Measurements from ENCODE around the gene LGALS9.

LGALS9 gene

DNA sequence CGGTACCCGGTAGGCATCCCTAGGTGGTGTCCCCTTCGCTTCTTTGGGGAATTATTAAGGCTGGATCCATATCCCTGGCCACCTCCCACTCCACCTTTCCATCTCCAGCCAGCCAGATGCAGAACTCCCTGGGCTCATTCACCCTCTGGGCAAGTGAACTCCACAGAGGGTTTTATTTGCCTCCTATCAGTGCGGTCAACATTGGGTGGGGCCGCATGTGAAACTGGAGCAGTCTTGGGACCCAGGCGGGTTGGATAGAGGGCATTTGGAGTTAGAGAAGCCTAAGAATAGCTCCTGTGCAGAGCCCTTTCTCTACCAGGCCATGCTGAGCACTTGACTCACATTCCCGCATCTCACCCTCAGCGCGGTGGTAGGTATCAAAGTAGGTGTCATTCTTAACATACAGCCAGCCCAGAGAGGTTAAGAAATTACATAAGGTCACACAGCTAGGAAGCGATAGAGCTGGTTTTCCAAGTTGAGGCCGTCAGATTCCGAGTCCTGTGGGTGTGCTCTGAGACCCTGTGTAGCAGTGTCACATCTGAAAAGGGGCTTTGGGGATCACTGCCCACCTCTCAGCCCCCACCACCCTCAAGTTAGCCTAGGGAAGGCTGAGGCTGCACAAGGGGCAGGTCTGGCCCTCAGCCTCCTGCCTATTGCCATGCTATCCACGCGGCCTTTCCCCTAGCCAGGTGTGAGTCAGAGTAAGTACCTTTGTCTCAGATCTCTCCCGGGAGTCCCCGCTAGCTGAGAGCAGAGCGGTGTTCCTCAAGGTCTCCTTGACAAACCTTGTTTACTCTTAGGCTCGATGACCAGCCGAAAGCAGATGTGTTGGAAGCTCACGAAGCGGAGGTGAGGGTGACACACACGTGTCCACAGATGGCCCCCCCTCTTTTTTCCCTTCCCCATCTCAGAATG, 26.9 kb upstream of the LGALS9 start:
- DNase-seq, result no peak

DNA sequence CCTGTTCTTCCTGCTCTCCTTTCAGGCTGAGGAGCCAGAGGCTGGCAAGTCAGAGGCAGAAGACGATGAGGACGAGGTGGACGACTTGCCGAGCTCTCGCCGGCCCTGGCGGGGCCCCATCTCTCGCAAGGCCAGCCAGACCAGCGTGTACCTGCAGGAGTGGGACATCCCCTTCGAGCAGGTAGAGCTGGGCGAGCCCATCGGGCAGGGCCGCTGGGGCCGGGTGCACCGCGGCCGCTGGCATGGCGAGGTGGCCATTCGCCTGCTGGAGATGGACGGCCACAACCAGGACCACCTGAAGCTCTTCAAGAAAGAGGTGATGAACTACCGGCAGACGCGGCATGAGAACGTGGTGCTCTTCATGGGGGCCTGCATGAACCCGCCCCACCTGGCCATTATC, 25.6 kb upstream of the LGALS9 start:
- no peak for DNase-seq

DNA sequence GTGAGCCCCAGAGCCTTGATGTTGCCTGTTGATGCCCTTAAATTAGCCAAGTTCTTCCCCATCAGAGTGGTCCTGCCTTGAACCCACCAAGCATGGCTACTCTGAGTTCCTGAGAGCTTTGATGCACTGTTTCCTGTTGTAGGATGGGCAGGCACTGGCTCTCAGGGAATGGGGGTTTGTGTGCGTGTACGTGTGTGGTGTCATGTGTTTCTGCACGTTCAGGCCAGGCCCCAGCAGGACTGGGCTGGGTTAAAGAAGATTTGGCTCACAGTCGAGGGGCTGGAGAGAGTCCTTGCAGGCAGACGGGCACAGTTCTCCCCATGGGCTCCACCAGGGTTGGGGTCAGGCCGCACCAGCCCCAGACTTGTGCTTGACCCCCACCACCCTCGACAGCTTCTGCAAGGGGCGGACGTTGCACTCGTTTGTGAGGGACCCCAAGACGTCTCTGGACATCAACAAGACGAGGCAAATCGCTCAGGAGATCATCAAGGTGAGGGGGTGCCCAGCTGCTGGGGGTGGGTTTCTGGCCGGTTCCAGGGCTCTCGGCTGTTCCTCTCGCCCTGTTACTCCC, 23.4 kb upstream of the LGALS9 start:
- no peak for DNase-seq

DNA sequence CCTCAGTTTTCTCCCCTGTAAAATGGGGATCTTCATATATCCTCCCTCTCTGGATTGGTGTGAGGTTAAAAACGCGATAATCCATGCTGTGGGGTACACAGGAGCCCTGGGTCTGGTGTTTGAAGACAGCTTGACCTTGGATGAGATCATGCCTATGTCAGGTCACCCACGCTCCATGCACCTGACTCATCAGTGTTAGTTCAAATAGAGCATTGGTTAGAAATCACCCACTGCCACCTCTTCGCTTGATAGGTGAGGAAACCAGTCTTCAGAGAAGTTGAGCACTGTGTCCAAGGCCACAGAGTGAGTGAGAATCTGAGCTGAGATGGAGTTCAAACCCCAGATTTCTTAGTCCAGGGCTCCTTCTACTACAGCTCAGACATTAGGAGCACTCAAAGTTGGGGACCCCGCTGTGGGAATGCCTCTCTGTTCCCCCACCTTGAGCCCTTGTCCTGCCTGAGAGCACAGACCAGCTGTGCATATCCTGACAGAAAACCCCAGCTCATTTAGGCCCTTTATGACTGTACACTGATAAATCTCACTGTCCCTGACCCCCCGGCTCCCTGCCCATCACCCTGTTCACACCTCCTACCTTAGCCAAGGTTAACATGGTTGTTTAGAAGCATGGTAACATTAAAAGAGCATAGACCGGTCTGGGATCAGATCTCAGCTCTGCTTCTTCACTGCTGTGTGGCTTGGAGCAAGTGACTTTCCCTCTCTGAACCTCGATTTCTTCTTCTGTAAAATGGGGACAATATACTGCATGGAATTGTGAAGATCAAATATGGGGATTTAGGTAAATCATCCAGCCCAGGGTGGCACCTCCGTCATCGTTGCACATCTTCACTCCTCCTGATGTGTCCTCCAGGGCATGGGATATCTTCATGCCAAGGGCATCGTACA, 22.4 kb upstream of the LGALS9 start:
- DNase-seq, result no peak

DNA sequence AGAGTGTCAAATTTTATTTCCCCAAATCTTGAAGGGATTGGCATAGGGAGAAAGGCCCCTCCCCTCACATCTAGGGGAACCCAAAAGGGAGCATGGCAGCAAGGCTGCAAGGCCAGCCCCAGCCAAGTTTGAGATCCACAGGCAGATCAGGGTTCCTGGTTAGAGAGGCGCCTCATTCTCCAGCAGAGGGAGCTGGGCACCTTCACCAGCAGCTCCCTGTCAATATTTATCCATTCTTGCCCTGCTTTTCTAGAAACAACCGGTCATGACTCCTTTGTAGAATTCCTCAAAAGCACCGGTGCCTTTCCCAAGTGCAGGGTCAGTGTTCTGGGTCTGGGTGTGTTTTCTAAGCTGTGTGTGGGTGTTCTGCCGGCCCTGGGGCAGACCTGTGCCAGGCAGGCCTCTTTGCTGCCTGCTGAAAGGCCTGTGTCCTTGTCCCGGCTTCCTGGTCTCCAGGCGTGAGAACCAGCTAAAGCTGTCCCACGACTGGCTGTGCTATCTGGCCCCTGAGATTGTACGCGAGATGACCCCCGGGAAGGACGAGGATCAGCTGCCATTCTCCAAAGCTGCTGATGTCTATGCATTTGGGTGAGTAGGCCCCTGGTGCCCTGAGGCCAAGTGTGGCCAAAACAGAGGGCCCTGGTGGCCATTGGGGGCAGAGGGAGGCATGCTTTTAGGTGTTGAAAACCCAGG, 21.2 kb upstream of the LGALS9 start:
- DNase-seq, result peak; percentile 69 to 79

DNA sequence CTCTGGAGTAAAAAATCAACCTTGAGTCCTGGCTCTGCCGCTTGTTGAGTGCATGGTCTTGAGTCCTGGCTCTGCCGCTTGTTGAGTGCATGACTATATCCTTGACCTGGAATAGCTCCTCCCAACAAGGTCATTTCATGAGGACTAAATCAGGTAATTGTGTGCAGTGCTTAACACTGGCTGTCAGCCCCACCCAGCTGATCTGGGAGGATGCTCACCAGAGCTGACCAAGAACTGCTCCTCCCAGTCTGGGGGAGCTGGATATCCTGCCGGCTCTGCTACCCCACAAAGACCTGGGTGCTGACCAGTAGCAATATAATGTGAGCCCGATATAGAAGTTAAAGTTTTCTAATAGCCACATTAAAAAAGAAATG, 20.7 kb upstream of the LGALS9 start:
- no peak for DNase-seq

DNA sequence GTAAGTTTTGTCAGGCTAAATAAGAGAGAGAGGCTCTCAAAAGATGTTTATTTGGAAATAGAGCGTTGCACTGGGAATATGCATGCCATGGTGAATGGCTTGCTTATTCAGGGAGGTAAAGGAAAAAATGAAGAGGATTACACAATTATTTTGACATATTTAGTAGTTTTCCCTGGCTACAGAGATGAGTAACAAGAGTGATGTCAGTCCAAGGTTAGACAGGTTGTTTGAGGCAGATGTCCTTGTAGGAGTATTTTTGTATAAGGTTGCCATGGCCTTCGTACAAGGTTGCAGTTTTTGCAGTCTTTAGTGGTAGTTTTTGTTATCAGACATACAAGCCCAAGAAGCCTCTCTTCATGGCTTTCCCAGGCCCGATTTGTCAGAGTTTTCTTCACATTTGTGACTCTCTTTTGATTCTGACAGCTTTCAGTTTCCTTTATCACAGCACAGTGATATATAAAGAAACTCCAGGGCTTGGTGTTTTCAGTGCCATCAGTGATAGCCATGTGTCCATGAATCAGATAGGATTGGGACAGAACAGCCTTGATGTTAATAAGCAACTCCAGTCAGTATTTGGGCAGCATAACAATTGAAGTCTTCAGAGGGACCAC, 18.7 kb upstream of the LGALS9 start:
- DNase-seq, result no peak

DNA sequence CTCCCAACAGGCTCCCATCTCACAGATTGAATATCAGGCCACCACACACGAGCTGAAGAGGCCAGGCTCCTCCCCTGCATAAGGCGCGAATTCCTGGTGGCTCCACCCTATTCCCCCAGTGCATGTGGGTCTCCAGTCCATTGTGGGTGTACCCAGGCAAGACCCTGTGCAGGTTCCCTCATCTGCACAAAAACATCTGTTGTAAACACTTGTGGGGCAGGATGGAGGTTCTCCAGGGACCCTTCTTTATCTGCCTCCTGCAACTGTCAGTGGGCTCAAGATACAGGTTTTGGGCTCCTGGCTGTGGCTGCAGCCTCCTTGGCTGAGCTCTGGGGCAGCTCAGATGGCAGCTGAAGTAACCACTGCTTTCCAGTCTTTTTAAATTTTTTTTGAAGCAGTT, 17.6 kb upstream of the LGALS9 start:
- no peak for DNase-seq

DNA sequence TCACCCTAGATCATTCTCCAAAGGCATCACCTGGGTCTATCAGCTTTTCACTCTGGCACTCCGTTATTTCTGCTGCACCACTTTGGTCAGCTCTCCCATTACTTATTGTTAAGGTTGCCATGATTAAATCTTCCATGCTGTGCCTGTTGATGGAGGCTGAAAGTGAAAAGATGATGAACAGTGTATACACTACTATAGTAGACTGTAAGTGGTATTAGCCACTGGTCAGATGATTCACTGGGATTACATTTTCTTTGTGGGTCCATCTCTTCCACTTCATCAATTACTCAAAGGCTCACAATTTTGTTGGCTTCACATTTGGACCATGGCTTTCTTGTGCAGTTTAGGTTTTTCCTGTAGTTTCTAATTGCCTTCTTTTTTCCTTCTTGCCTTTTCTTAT, 15.9 kb upstream of the LGALS9 start:
- DNase-seq, result no peak

DNA sequence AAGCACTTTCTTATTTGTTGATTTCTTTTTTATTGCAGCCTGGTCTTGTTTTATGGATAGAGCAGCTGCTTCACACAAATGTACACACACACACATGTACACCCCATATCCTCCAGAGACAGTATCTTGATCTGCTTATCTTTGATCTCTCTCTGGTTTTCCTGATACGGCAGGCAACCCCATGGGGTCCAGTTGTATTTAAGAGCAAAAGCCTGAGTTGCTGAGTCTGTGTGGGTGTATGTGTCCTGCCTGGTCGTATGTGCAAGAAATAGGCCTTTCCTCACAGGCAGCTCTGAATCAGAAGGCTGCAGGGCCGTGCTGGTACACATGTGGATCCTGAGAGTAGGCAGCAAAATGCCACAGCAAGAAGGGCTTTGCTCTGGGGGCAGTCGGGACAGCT, 14.6 kb upstream of the LGALS9 start:
- no peak for DNase-seq

DNA sequence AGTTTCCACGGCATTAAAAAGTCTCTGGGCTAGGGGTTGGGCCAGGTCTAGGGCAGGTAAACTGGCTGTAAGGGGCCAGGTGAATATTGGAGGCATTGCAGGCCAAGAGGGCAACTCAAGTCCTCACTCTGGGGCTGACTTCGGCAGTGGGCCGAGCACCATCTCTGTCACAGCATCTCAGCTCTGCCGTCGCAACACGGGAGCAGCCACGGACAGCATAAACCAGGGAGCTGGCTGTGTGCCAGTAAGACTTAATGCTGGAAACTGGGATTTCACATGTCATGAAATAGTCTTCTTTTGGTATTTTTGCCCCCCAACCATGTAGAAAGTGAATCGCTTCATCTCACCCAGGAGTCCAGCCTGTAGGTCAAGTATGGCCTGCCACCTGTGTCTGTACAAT, 12.6 kb upstream of the LGALS9 start:
- no peak for DNase-seq

DNA sequence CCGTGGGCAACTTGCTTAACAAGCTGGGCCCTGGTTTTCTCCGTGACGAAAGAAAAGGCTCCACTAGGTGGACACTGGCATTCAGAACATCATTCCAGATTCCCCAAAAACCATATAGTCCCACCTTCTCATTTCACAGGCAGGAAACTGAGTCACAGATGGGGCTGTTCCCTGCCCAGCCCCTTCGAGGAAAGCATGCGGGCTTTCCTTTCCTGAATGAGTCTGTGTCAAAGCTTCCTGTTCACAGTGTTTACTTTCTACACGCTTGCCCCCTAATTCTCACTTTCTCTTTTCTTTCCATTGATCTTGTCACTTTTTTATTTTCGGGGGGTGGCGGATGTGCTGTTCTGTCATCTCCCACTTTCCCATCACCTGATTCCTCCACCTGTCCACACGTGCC, 10.3 kb upstream of the LGALS9 start:
- no peak for DNase-seq

DNA sequence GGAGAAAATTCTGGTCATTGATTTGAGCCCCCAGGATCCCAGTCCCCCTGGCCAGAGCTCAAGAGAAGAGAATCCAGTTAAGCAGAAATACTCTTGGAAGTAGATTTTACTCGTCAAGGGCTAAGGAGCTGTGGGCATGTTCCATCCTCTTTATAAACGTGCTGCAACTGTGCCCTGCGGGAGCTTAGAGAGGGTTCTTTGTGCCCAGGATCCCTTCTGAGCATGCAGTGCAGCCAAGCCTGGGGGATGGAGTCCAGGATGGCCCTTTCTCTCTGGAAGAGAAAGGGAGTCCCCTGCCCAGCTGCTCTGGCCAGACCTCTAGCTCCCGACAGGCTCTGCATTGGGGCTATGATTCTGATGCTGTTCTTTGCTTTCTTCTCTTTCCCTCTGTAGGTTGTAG, 9.5 kb upstream of the LGALS9 start:
- no peak for DNase-seq

DNA sequence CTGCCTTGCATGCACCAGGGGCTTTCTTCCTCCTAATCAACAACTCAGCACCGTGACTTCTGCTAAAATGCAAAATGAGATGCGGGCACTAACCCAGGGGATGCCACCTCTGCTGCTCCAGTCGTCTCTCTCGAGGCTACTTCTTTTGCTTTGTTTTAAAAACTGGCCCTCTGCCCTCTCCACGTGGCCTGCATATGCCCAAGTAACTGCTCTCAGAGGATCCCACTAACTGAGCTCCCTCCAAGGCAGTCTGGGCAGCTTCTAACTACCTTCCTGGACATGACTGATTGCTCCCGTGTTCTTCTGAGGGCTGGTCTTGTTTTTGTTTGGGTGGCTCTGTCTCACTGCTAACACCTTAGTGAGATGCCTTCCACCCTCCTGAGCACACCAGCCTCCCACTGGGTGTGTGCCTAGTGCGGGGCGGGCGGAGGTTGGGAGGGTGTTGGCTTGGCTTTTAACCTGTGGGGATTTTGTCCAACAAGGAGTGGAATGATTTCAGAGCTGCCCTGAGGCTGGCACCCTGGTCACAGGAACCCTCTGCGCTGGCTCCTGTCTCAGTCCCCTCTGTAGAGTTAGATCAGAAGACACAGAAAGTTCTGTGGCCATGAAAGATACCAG, 8.9 kb upstream of the LGALS9 start:
- DNase-seq, result no peak

DNA sequence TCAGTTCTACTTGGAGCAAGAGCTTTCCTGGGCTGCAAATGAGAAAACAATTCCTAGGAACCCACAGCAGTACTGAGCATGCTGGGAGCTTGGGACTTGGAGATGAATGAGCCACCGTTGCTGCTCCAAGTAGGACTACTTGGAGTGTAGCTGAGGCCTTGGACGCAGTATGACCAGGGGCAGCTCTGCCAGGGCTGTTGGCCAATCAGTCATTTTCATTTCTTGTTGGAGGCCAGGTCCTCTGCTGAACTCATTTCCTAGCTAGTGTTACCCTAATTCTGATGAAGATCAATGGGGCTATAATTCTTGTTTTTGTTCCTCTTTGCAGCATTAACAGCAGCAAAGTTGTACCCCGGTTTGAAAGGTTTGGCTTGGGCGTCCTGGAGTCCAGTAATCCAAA, 8.0 kb upstream of the LGALS9 start:
- no peak for DNase-seq

DNA sequence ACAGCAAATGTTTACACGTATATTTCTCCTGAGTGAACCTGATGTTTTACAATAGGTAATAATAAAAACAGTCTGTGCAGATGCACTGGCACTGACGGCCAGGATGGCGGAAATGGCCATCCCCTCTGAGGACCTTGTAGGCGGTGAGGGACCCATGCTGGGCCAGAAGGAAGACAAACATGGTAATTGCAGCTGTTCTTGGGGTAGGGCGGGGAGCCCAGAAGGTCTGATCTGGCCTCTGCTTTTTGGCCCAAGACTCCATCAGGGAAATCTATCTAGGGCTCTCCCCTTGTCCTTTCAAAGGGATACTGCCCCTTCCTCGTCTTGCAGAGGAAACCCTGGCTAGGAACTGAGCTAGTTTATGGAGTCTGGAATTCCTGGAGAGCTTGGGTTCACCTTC, 7.4 kb upstream of the LGALS9 start:
- no peak for DNase-seq

DNA sequence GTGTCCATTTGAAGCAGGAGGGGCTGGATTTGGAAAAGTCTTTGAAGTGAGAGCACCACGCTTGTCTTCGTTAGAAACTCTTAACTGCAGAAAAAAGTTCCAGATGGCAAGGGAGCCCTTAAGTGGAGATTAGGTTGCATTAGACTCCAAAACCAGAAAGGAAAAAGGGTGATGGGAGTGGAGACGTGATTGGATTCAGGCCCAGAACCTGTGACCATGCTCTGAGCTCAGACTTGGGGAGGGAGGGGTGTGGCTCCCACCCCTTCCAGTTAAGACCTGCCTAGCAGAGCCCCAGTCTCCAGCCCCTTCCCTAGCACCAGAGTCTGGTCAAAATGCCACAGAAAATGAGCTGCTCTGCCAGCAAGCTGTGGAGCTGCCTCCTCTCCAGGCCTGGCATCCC, 6.4 kb upstream of the LGALS9 start:
- no peak for DNase-seq

DNA sequence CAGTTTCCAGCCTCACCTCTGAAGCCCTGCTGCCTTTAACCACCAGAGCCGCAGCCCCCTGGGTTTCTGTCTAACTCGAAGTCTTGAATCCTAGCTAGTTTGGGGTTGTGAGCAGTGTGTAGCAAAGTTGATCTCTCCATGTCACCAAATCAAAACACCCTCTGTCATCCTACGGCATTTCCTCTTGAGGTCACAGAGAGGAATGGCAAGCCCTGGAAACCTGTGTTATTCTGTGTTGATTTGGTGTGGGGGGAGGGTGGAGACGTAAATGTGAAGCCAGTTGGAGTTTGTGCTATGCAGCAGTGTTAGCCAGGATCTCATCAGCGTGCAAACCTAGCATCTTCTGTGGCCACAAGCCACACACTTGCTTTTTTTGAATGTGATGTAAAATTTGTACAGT, 5.1 kb upstream of the LGALS9 start:
- no peak for DNase-seq

DNA sequence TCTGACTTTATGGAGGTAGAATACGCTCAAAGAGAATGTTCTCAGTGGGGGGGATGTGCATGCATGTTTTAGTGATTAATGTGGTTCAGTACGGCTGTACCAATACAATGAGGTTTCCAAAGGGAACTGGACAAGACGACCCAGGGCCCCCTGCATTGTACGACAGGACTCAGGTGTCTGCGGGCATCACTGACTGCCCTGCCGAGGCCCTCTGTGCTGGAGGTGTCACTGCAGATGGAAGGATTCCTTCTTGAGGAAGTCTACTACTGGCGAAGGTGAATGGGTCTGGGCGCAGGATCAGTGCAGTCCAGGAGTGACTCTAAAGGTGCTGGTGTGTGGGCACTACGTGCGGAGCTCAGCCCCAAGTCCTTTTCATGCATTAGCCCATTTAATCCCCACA, 3.5 kb upstream of the LGALS9 start:
- DNase-seq, result no peak

DNA sequence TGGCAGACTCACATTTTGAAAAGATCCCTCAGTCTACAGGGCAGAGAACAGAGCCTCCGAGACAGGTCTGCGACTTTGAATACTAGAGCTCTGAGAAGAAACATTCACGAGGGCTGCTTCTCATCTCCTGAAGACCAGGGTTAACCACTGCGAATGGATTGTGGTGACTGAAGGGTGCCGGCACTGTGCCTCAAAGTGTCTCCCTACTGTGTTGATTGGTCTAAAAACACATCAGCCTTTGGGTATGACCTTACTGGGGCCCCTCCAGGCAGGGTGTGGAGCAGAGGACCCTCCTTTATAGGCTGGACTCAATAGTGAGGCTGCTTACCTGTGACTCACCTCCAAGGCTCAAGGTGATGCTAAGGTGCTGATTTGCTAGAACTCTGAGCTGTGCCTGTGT, 2.6 kb upstream of the LGALS9 start:
- no peak for DNase-seq

DNA sequence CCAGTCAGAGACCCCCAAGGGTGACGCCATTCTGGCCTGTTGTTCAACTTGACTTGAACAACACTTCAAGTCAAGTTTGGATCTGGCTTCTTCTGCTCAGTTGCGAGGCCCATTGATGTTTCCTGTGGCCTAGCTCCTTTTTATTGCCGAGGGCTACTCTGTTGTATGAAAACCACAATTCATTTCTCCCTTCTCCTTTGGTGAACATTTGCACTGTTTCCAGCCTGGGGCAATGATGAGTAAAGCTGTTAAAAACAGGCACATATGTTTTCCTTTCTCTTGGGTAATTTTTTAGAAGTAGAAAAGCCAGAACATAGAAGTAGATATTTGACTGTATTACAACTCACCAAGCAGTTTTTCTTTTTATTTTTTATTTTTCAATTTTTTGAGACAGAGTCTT, 1.7 kb upstream of the LGALS9 start:
- DNase-seq, result peak; percentile 7 to 14

DNA sequence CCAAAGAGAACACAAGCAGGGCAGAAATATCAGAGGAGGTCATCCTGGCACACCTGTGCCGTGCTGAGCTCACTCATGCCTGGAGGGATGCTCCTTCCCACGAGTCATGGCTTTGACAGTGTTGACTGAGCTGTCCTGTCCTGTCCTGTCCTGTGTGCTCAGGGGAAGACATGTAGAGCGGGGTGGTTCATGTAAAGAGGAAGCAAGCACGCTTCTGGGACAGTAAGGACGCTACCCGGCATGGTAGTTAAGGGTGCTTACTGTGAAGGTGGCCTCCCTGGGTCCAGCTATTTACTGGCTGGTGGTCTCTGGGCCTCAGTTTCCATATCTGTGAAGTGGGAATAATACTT, 398 bp downstream of the LGALS9 start:
- peak; percentile 40 to 54 for DNase-seq

Measured in Kasumi-1 (cell line).